HG02981 (cell line): ENCODE measurements around the gene SCNM1.
"Not testable (repeated sequence)": the region's sequence is repeated elsewhere in the genome, so short reads cannot be mapped to it uniquely, and the experiment has no call there.

Experiments used
- ATAC-seq: cut with Tn5 transposase; IDR thresholded peaks from one replicate; pipeline ENCODE4 v1.9.1; 2021; ENCODE audit warnings: mild to moderate bottlenecking, moderate library complexity; ENCODE audit not compliant: unreplicated experiment

Gene SCNM1

GRCh38 chr1:151192047-151192446 lies 26.1 kb downstream of the SCNM1 start:
- ATAC-seq = no peak

GRCh38 chr1:151193304-151193703 lies 27.4 kb downstream of the SCNM1 start:
- ATAC-seq = no peak

GRCh38 chr1:151193856-151194255 lies 27.9 kb downstream of the SCNM1 start:
- no peak for ATAC-seq

GRCh38 chr1:151194894-151195594 lies 29.1 kb downstream of the SCNM1 start:
- not testable (repeated sequence) for ATAC-seq

- ATAC-seq = no peak
Observed at GRCh38 chr1:151196292-151196800, 30.4 kb downstream of the SCNM1 start.

- ATAC-seq = no peak
Observed at GRCh38 chr1:151197863-151198253, 31.9 kb downstream of the SCNM1 start.

- ATAC-seq = peak; percentile 82
Observed at GRCh38 chr1:151198254-151199127, 32.5 kb downstream of the SCNM1 start, which contains the start of gene PIP5K1A. TSS of gene PIP5K1A (plus strand) at chr1:151198552. CDS start at chr1:151198997, 445 bp downstream.

- no peak for ATAC-seq
Observed at GRCh38 chr1:151199873-151200581, 34.1 kb downstream of the SCNM1 start.

GRCh38 chr1:151205381-151205965 lies 39.5 kb downstream of the SCNM1 start:
- ATAC-seq = not testable (repeated sequence)

- ATAC-seq = no peak
Observed at GRCh38 chr1:151210830-151211229, 44.9 kb downstream of the SCNM1 start.

- no peak for ATAC-seq
Observed at GRCh38 chr1:151211972-151212705, 46.2 kb downstream of the SCNM1 start.

GRCh38 chr1:151213560-151213959 lies 47.6 kb downstream of the SCNM1 start:
- no peak for ATAC-seq
